Body of pancreas (tissue), 4 donors: ENCODE data around the gene TMEM167B. TPM values are rescaled to one million over a fixed set of nuclear protein-coding genes. Genes with fewer than 3 reads are reported as not detected.

Source experiments
- ATAC-seq: fragments of 150-250 bp; one replicate; pipeline ENCODE4 v1.9.1; 2016
- DNase-seq, 4 donors: peaks; one replicate each; pipeline ENCODE4 v3.0.0-alpha.2; 2019
- H3K27ac ChIP-seq, 4 donors: fragments of 200-600 bp; sonication (generic); 1 replicate in 3 of 4; 2 replicates in 1 of 4; pipeline versions ENCODE4 v1.5.1 to v1.6.1; 2016 to 2019; ENCODE audit warnings: mild to moderate bottlenecking in 1 of 4, mixed read lengths in 1 of 4, moderate library complexity in 1 of 4
- H3K27me3 ChIP-seq, 2 donors: fragments of 200-600 bp; sonication (generic); one replicate each; pipeline ENCODE4 v1.6.0; 2016; ENCODE audit warnings: mild to moderate bottlenecking in 1 of 2
- H3K36me3 ChIP-seq, 2 donors: fragments of 200-600 bp; sonication (generic); replicated peaks in 1 of 2; 2 replicates each; pipeline ENCODE4 v1.5.1; 2016; ENCODE audit warnings: low read depth in 2 of 2; ENCODE audit not compliant: insufficient read depth in 1 of 2
- H3K4me1 ChIP-seq: fragments of 200-600 bp; sonication (generic); one replicate; pipeline ENCODE4 v1.6.0; 2016
- H3K4me3 ChIP-seq, 2 donors: fragments of 200-600 bp; sonication (generic); 1 replicate in 1 of 2; 2 replicates in 1 of 2; pipeline ENCODE4 v1.5.1; 2016 to 2019
- H3K9me3 ChIP-seq, 3 donors: fragments of 200-600 bp; sonication (generic); 1 replicate in 2 of 3; 2 replicates in 1 of 3; pipeline ENCODE4 v1.5.1; 2016
- POLR2A ChIP-seq, 3 donors: fragments of 450-650 bp; IDR thresholded peaks; one replicate each; pipeline ENCODE4 v1.6.1; 2016; ENCODE audit warnings: antibody characterized with exemption in 3 of 3, mild to moderate bottlenecking in 2 of 3
- WGBS, 2 donors: methylation state at CpG; one replicate each; pipeline ENCODE4 v1.1.5; 2017; 5-methylcytosine and 5-hydroxymethylcytosine counted together
- intact Hi-C: fragments of 100-400 bp; cut with DNase I; formaldehyde crosslinking; loops from one replicate; pipeline ENCODE4 v1.15.1; 2023
- total RNA-seq, 2 donors: library from RNA; depleted of rRNA; stranded (reverse); fragments of >200 nt; gene quantifications; one replicate each; pipeline ENCODE4 v1.1.0, GENCODE V29; 2016
- TF ChIP-seq, protein P1 (sequence below), 7 experiments: fragments of 450-650 bp in 4 of 7; fragments of 200-600 bp in 3 of 7; sonication (generic) in 3 of 7; IDR thresholded peaks; one replicate each; pipeline ENCODE4 v1.5.1; 2016 to 2019; ENCODE audit warnings: antibody characterized with exemption in 7 of 7

TMEM167B gene
- total RNA-seq, 2 donors from 2014 or later = 5.3 to 12.7 TPM

DNA sequence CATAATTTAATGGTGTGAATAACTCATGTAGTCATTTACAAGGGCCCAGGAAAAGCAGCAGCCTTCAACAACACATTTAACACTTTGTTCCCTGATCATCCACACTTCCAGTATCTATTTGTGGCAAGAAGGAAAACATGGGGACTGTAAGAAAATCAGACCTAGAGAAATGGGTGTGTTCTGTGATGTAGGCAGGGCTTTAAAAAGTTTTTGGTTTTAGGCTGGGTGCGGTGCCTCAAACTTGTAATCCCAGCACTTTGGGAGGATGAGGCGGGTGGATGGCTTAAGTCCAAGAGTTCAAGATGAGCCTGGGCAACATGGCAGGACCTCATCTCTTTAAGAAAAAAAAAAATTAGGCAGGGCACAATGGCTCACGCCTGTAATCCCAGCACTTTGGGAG lies 34.5 kb upstream of the TMEM167B start:
- DNase-seq (no peak), ATAC-seq (no peak)
- Histone ChIP-seq H3K36me3 (no peaks in the 10 kb centered on the region), H3K27me3 (no peaks in the 10 kb centered on the region), H3K27ac (no peak overlapping the region), H3K4me1 (peaks cover 4% of the 10 kb centered on the region), H3K4me3 (no peak overlapping the region), H3K9me3 (no peaks in the 10 kb centered on the region)
- TF ChIP-seq, protein P1, sequence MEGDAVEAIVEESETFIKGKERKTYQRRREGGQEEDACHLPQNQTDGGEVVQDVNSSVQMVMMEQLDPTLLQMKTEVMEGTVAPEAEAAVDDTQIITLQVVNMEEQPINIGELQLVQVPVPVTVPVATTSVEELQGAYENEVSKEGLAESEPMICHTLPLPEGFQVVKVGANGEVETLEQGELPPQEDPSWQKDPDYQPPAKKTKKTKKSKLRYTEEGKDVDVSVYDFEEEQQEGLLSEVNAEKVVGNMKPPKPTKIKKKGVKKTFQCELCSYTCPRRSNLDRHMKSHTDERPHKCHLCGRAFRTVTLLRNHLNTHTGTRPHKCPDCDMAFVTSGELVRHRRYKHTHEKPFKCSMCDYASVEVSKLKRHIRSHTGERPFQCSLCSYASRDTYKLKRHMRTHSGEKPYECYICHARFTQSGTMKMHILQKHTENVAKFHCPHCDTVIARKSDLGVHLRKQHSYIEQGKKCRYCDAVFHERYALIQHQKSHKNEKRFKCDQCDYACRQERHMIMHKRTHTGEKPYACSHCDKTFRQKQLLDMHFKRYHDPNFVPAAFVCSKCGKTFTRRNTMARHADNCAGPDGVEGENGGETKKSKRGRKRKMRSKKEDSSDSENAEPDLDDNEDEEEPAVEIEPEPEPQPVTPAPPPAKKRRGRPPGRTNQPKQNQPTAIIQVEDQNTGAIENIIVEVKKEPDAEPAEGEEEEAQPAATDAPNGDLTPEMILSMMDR (IDR thresholded peaks at IDR 0.05) = no peak
- TF ChIP-seq POLR2A (IDR thresholded peaks at IDR 0.05) = no peak
- WGBS, 2 donors = 81 to 85% methylated on average over 3 of the region's 3 CpGs
- intact Hi-C loops = no loop called here

GRCh38 chr1:109059026-109059425 lies 31.5 kb upstream of the TMEM167B start:
- Histone ChIP-seq H3K9me3 (no peaks in the 10 kb centered on the region), H3K27ac (no peak overlapping the region), H3K27me3 (no peaks in the 10 kb centered on the region), H3K4me1 (peaks cover 4% of the 10 kb centered on the region), H3K4me3 (no peak overlapping the region), H3K36me3 (peaks cover 0 to 2% of the 10 kb centered on the region in 2 donors)
- intact Hi-C loops = no loop called here
- no peak for ATAC-seq
- no peak for DNase-seq
- no peak for TF ChIP-seq POLR2A (IDR thresholded peaks at IDR 0.05)
- TF ChIP-seq, protein P1 (IDR thresholded peaks at IDR 0.05) = no peak

GRCh38 chr1:109060707-109061106 lies 29.9 kb upstream of the TMEM167B start:
- Histone ChIP-seq H3K9me3 (no peaks in the 10 kb centered on the region), H3K27me3 (no peaks in the 10 kb centered on the region), H3K36me3 (peaks cover 0 to 7% of the 10 kb centered on the region in 2 donors), H3K4me1 (peaks cover 4% of the 10 kb centered on the region), H3K27ac (no peak overlapping the region), H3K4me3 (no peak overlapping the region)
- no peak for TF ChIP-seq POLR2A (IDR thresholded peaks at IDR 0.05)
- TF ChIP-seq, protein P1 (IDR thresholded peaks at IDR 0.05) = no peak
- DNase-seq = peak in 3 of 4 donors; percentile 24 to 29 (median 28)
- 43 to 47% methylated on average over 7 of the region's 7 CpGs for WGBS, 2 donors
- no peak for ATAC-seq
- intact Hi-C loops = no loop called here

DNA sequence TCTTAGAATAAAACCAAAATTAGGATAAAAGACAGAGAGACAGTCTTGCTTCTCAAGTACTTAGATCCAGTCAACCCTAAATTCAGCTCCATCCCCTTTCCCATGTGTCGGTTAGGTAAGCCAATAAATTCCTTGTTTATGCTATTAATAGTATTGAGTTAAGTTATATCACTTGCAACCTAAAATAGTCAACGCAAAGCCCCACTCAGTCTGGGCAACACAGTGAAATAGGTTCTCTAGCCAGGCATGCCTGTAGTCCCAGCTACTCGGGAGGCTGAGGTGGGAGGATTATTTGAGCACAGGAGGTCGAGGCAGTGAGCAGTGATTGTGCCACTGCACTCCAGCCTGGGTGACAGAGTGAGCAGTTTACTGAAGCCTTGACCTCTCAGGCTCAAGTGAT lies 29.4 kb upstream of the TMEM167B start:
- Histone ChIP-seq H3K9me3 (no peaks in the 10 kb centered on the region), H3K27ac (no peak overlapping the region), H3K4me1 (peaks cover 4% of the 10 kb centered on the region), H3K4me3 (no peak overlapping the region), H3K27me3 (no peaks in the 10 kb centered on the region), H3K36me3 (peaks cover 0 to 7% of the 10 kb centered on the region in 2 donors)
- intact Hi-C loops = no loop called here
- 84 to 99% methylated on average over 4 of the region's 4 CpGs for WGBS, 2 donors
- no peak for ATAC-seq
- TF ChIP-seq, protein P1 (IDR thresholded peaks at IDR 0.05) = no peak
- no peak for TF ChIP-seq POLR2A (IDR thresholded peaks at IDR 0.05)
- DNase-seq = no peak

GRCh38 chr1:109065137-109065536 lies 25.4 kb upstream of the TMEM167B start:
- TF ChIP-seq, protein P1 (IDR thresholded peaks at IDR 0.05) = no peak
- TF ChIP-seq POLR2A (IDR thresholded peaks at IDR 0.05) = no peak
- 89 to 92% methylated on average over 3 of the region's 3 CpGs for WGBS, 2 donors
- ATAC-seq (no peak), DNase-seq (no peak)
- H3K4me1 ChIP-seq = peaks cover 4% of the 10 kb centered on the region
- no peaks in the 10 kb centered on the region for H3K27me3 ChIP-seq
- H3K27ac ChIP-seq = no peak overlapping the region
- H3K4me3 ChIP-seq = no peak overlapping the region
- no peaks in the 10 kb centered on the region for H3K9me3 ChIP-seq
- peaks cover 0 to 7% of the 10 kb centered on the region in 2 donors for H3K36me3 ChIP-seq
- intact Hi-C loops = no loop called here
